IPS-NIHi11 (cell line): ENCODE measurements around the gene CD2.
A peak's percentile ranks its signal among the peaks of the same experiment; 100 is the strongest.

Experiments
- DNase-seq: peaks from one replicate; pipeline ENCODE4 v3.0.0; 2012; ENCODE audit warnings: mixed read lengths, low spot score

CD2 gene

GRCh38 chr1:116777831-116778830, 23.9 kb downstream of the CD2 start:
- DNase-seq, result no peak

- DNase-seq, result no peak
These were observed 26.8 kb downstream of the CD2 start for GRCh38 chr1:116781034-116781433.

GRCh38 chr1:116785006-116785405, 30.8 kb downstream of the CD2 start:
- no peak for DNase-seq

- DNase-seq, result no peak
These were observed 31.8 kb downstream of the CD2 start for GRCh38 chr1:116786049-116786448.

- DNase-seq, result no peak
These were observed 37.5 kb downstream of the CD2 start for GRCh38 chr1:116791727-116792126.

- DNase-seq, result no peak
These were observed 39.2 kb downstream of the CD2 start for GRCh38 chr1:116793357-116793935.

GRCh38 chr1:116794371-116794770, 40.1 kb downstream of the CD2 start:
- no peak for DNase-seq

GRCh38 chr1:116794804-116795481, 40.7 kb downstream of the CD2 start:
- no peak for DNase-seq

- DNase-seq, result no peak
These were observed 41.2 kb downstream of the CD2 start for GRCh38 chr1:116795482-116795829.

GRCh38 chr1:116804736-116805135, 50.5 kb downstream of the CD2 start:
- no peak for DNase-seq

- no peak for DNase-seq
These were observed 51.2 kb downstream of the CD2 start for GRCh38 chr1:116805398-116805797.

- no peak for DNase-seq
These were observed 52.0 kb downstream of the CD2 start for GRCh38 chr1:116806245-116806644.

GRCh38 chr1:116806671-116807070, 52.4 kb downstream of the CD2 start:
- no peak for DNase-seq

- DNase-seq, result no peak
These were observed 53.4 kb downstream of the CD2 start for GRCh38 chr1:116807394-116808199.

- DNase-seq, result no peak
These were observed 54.1 kb downstream of the CD2 start for GRCh38 chr1:116808200-116808847.

GRCh38 chr1:116808848-116809508, 54.7 kb downstream of the CD2 start:
- no peak for DNase-seq

- no peak for DNase-seq
These were observed 57.1 kb downstream of the CD2 start for GRCh38 chr1:116811321-116811720.

GRCh38 chr1:116814926-116815723, 60.9 kb downstream of the CD2 start:
- no peak for DNase-seq

GRCh38 chr1:116817582-116818064, 63.4 kb downstream of the CD2 start:
- peak; percentile 75 for DNase-seq
